Measurements from ENCODE around the gene ANKRD33.

Gene ANKRD33

DNA sequence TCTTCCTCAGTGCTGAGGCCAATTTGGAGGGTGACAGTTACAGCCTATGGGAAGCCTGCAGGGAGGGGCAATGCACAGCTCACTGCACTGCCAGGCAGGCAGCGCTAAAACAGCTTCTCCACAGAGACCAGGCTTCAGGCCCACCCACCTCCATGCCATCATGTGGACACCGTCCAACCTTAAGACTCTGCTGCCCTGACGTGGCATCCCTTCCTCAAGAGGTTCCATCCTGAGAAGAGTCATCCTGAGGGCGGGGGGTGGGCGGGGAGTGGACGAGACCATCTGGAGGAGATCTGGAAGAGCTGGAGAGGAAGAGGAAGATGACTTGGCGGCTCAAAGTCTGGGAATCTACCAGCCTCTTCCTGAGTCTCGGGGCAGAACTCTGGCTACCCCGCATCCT is 11.0 kb downstream of the ANKRD33 start:
- no peak for ATAC-seq
- Mint-ChIP-seq H3K27me3 (peaks cover 3% of the 10 kb centered on the region), H3K9me3 (no peaks in the 10 kb centered on the region), H3K4me3 (no peak overlapping the region), H3K36me3 (ENCODE audit: low read depth) (no peaks in the 10 kb centered on the region), H3K4me1 (peaks cover under 1% of the 10 kb centered on the region), H3K27ac (no peak overlapping the region)
- DNase-seq, result no peak

DNA sequence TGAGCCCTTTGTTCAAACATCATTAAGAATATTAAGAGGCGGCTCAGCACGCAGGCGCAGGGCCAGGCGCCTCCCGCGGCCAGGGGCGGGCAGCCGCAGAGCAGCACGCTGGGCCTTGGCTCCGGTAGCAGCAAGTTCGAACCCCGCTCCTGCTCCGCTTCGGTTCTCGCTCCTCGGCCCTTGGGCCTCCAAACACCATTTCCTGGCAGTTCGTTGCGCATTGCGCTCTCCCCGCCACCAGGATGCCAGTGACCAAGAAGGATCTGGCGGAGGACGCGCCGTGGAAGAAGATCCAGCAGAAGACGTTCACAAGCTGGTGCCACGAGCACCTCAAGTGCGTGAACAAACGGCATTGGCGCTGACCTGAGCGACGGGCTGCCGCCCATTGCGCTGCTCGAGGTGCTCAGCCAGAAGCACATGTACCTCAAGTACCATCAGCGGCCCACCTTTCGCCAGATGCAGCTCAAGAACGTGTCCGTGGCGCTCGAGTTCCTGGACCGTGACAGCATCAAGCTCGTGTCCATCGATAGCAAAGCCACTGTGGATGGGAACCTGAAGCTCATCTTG is 12.5 kb downstream of the ANKRD33 start:
- Mint-ChIP-seq H3K4me1 (peaks cover 1% of the 10 kb centered on the region), H3K9me3 (no peaks in the 10 kb centered on the region), H3K27ac (no peak overlapping the region), H3K4me3 (no peak overlapping the region), H3K27me3 (peaks cover 3% of the 10 kb centered on the region), H3K36me3 (ENCODE audit: low read depth) (no peaks in the 10 kb centered on the region)
- ATAC-seq (no peak), DNase-seq (no peak)

DNA sequence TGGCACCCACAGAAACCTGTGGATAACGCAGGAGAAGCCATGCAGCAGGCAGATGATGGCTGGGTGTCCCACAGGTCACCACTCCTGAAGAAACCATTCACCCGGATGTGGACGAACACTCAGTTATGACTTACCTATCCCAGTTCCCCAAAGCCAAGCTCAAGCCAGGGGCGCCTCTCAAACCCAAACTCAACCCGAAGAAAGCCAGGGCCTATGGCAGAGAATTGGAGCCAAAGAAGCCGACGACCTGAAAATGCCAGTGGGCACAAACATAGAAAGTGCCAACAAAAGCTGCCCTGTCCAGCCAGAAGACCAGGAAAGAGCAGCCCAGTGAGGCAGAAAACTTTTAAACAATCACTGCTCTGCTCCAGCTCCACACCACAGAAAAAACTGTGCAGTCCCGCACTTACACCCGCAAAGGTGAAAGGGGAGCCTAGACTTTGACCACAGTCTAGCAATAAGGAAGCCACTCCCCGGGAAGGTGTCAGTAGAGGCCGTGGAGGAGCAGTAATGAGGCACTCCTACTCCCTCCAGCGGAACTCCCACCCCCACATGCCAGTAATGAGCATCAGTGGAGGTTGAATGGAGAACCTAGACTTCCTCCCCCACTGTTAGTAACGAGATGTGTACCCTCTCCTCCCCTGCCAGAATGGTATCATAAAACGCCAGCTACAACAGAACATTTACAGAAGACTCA is 13.4 kb downstream of the ANKRD33 start:
- peaks cover 5% of the 10 kb centered on the region for H3K27me3 Mint-ChIP-seq
- no peaks in the 10 kb centered on the region for H3K36me3 Mint-ChIP-seq (ENCODE audit: low read depth)
- no peak overlapping the region for H3K4me3 Mint-ChIP-seq
- peaks cover 1% of the 10 kb centered on the region for H3K4me1 Mint-ChIP-seq
- ATAC-seq (no peak), DNase-seq (no peak)
- H3K27ac Mint-ChIP-seq, result no peak overlapping the region
- no peaks in the 10 kb centered on the region for H3K9me3 Mint-ChIP-seq

DNA sequence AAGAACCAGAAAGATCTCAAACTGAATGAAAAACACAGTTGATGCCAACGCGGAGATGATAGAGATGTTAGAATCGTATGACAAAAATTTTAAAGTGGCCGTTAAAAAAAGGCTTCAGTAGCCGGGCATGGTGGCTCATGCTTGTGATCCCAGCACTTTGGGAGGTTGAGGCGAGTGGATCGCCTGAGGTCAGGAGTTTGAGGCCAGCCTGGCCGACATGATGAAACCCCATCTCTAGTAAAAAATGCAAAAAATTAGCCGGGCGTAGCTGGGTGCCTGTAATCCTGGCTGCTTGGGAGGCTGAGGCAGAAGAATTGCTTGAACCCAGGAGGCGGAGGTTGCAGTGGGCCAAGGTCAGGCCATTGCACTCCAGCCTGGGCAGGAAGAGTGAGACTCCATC is 14.0 kb downstream of the ANKRD33 start:
- peaks cover 1% of the 10 kb centered on the region for H3K4me1 Mint-ChIP-seq
- ATAC-seq (no peak), DNase-seq (no peak)
- no peaks in the 10 kb centered on the region for H3K36me3 Mint-ChIP-seq (ENCODE audit: low read depth)
- H3K4me3 Mint-ChIP-seq, result no peak overlapping the region
- no peak overlapping the region for H3K27ac Mint-ChIP-seq
- H3K9me3 Mint-ChIP-seq, result no peaks in the 10 kb centered on the region
- peaks cover 4% of the 10 kb centered on the region for H3K27me3 Mint-ChIP-seq

DNA sequence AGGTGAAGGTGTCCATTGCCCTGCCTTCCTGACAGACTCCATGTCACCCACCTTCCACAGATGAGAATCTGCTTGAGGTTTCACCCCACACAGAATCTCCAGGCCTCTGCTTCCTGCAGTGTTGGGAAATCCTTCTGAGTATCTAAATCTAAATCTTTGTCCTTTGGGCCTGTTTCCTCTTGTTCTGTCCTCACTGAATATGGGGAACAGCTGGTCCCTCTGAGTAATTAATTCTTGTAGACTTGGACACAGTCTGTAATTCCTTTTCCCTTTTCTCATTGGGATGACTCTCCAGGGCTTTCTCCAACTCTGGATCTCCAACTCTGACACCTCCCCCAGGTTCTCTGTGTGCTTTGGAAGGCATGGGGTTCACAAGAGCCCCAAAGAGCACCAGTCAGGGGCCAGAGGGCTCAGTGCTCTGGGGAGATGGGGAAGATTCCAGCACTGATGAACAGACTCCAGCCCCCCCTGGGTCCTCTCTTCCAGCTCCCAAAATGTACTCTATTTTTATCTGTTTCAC is 17.1 kb downstream of the ANKRD33 start:
- DNase-seq (no peak), ATAC-seq (no peak)
- H3K36me3 Mint-ChIP-seq (ENCODE audit: low read depth), result no peaks in the 10 kb centered on the region
- H3K4me1 Mint-ChIP-seq, result peaks cover 1% of the 10 kb centered on the region
- no peak overlapping the region for H3K27ac Mint-ChIP-seq
- peaks cover 22% of the 10 kb centered on the region for H3K27me3 Mint-ChIP-seq
- H3K9me3 Mint-ChIP-seq, result no peaks in the 10 kb centered on the region
- no peak overlapping the region for H3K4me3 Mint-ChIP-seq

DNA sequence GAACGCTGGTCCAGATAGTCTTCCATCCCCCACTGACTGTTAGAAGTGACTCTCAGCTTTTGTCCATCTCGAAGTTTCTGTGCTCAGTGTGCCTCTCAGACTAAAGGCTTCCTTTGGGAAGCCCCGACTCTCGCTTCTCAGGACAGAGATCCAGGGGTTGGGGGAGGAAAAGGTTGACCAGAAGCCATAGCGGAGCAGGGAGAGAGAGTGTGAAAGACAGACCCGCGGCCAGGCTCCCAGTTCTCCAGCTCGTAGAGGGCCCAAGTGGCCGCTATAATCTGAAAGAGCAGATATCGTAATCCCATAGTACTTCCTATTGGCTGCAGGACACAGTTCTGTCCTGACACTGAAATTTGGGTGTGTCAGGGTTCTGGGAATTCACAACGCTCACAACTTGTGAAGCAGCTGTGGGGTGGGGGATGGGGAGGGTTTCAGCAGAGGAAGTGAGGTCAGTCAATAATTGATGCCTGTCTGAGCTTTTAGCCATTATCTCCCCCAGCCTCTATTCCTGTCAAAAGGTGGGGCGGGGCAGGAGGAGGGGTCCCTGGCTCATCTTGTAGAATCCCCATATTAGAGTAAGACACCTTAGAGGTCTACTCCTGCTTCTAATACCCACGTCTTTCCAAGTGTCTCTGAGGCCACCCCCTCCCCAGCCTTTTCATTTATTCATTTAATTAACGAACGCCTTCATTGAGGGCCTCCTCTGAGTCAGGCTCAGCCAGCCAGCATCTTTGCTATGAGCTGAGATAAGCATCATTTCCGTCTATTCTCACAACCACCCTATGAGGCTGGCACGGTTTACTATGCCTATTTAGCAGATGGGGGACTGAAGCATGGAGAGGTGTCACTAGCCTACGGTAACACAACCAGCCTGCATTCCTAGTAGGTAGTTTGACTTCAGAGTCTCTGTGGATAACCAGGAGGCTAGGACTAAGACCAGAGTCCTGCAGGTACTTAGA is 17.8 kb downstream of the ANKRD33 start:
- ATAC-seq (no peak), DNase-seq (no peak)
- Mint-ChIP-seq H3K27ac (no peak overlapping the region), H3K9me3 (no peaks in the 10 kb centered on the region), H3K4me1 (peaks cover 1% of the 10 kb centered on the region), H3K4me3 (no peak overlapping the region), H3K27me3 (peaks cover 24% of the 10 kb centered on the region), H3K36me3 (ENCODE audit: low read depth) (no peaks in the 10 kb centered on the region)

DNA sequence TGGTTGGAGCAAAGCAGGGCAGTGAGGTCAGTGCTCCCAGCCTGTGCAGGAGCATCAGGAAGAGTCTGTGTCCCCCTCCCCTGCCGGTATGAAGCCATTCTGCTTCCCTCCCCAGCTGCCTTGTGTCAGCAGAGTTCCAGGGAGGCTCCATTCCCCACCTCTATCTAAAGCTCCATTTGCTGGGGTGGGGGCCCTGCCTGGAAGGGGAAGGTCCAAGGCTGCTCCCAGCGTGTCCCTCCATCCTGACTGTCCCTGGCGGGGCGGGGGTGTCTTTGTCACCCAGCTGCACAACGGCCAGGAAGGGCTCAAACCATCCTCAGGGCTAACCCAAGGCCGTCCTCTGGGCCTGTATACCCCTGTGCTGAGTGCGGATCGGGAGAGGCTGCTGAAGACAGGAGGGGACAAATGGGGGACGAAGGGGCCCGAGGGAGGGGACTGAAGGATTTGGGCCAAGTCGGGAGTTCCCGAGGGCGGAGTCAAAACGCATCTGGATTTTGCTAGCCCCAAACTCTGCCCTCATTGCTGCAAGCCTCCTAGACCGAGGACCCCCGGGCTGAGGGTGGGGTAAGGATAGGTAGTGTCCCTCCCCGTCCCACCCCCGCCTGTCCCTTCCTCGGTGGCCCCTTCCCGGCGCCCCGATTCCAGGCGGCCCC is 18.7 kb downstream of the ANKRD33 start:
- Mint-ChIP-seq H3K4me1 (peaks cover 1% of the 10 kb centered on the region), H3K27ac (no peak overlapping the region), H3K9me3 (no peaks in the 10 kb centered on the region), H3K4me3 (no peak overlapping the region), H3K27me3 (peaks cover 27% of the 10 kb centered on the region), H3K36me3 (ENCODE audit: low read depth) (no peaks in the 10 kb centered on the region)
- ATAC-seq (no peak), DNase-seq (no peak)

DNA sequence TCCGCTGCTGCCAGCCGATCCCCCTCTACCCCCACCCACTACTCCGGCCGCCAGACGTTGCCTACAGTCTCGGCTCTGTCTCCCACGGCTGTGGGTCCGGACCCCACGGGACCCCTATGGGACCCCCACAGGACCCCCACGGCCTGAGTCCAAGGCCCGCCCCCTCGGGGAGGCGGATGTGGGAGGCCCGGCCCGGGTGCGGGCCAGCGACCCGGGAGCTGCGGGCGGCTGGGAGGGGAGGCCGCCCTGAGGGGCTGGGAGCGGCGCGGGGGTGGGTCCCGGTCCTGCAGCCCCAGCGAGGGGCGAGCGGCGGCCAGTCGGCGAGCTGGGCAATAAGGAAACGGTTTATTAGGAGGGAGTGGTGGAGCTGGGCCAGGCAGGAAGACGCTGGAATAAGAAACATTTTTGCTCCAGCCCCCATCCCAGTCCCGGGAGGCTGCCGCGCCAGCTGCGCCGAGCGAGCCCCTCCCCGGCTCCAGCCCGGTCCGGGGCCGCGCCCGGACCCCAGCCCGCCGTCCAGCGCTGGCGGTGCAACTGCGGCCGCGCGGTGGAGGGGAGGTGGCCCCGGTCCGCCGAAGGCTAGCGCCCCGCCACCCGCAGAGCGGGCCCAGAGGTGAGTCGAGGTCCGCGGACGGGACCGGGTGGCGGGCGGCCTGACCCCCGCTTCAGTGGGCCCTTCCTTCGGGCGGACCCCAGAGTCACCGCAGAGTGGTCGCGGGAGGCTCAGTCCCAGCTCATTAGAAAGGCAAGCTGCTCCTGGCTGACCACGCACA is 19.4 kb downstream of the ANKRD33 start, which contains the start of gene ACVRL1:
Gene ACVRL1, plus strand, starts transcription at position 422 of the 773 bp plus-strand sequence. CDS start 4,971 bp downstream, outside the sequence.
- ATAC-seq (no peak), DNase-seq (no peak)
- no peak within 1 kb of the TSS for H3K4me3 Mint-ChIP-seq
- H3K36me3 Mint-ChIP-seq (ENCODE audit: low read depth), result no peaks in the 10 kb centered on the region
- no peak within 1 kb of the TSS for H3K27ac Mint-ChIP-seq
- peaks cover 1% of the 10 kb centered on the region for H3K4me1 Mint-ChIP-seq
- peaks cover 28% of the 10 kb centered on the region for H3K27me3 Mint-ChIP-seq
- no peaks in the 10 kb centered on the region for H3K9me3 Mint-ChIP-seq

DNA sequence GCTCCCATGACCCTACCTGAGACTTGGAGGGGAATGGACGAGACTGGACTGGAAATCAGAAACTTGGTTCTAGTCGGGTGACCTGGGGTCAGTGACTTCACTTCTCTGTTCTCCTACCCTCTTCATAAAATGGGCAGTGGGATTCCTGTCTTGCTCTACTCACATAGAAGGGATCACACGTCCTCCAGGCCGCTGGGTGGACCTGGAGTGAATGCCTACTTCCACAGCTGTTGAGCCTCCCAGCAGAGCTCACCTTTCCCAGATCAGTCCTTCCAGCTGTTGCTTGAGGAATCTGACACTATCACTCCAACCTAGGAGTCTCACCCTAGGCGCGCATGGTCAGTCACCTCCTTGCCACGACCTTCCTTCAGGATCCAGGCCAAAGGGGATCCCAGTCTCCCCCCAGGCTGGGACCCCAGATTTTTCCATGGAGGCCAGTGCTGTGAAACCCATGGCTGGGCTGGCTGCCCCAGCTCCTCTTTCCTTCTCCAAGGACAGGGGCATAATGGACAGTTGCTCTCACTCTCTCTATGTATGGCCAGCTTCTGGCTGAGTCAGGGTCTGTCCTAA is 20.0 kb downstream of the ANKRD33 start:
- ATAC-seq (no peak), DNase-seq (no peak)
- Mint-ChIP-seq H3K9me3 (no peaks in the 10 kb centered on the region), H3K4me3 (no peak overlapping the region), H3K36me3 (ENCODE audit: low read depth) (no peaks in the 10 kb centered on the region), H3K4me1 (peaks cover 1% of the 10 kb centered on the region), H3K27me3 (peaks cover 28% of the 10 kb centered on the region), H3K27ac (no peak overlapping the region)

DNA sequence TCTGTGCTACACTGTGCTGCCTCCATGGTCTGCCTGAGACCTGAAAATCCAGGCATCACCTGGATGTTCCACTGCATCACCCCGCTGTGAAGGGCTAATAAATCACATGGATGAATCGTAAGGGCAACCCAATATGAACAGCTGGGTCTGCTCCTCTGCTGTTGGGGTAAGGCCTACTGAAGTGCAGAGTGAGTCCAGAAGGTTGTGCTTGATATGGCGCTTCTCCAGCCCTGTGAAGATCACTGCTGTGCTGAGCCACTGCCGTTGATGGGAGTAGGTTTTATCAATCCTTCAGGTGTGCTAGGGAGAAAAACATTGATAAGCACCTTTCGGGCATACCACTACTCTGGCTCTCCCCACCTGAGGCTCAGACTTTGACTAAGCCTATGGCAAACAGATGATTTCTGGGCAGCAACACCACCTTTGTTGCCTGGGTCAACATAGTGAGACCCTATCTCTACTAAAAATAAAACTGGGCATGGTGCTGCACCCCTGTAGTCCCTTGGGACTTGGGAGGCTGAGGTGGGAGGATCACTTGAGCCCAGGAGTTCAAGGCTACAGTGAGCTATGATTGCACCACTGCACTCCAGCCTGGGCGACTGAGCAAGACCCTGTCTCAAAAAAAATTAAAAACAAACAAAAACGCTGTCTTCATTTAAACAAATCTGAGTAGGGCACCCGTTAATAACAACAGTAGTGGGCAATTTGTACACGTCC is 21.1 kb downstream of the ANKRD33 start:
- no peak overlapping the region for H3K4me3 Mint-ChIP-seq
- no peaks in the 10 kb centered on the region for H3K4me1 Mint-ChIP-seq
- H3K27ac Mint-ChIP-seq, result no peak overlapping the region

DNA sequence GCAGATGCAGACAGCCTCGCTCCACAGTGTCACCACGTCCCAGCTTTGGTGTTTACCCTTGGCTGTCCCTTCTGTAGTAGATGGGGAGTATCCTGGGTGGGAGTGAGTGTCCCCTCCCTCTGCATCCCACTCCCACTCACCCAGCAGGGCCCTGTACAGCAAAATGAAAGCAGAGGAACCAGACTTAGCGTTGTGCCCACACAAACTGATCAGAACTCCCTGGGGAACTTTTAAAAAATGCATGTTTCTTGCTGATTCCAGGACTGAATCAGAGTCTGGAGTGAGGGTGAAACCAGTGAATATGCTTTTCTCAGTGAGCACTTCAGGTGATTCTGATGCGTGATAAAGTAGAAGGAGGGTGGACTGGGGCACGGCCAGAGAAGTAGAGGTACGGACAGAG is 22.3 kb downstream of the ANKRD33 start:
- Mint-ChIP-seq H3K4me3 (no peak overlapping the region), H3K36me3 (ENCODE audit: low read depth) (no peaks in the 10 kb centered on the region), H3K27me3 (peaks cover 28% of the 10 kb centered on the region), H3K4me1 (no peaks in the 10 kb centered on the region), H3K9me3 (no peaks in the 10 kb centered on the region), H3K27ac (no peak overlapping the region)
- ATAC-seq (no peak), DNase-seq (no peak)

More for the DNA sequence above, 21.1 kb downstream of the ANKRD33 start:
- Mint-ChIP-seq H3K36me3 (ENCODE audit: low read depth) (no peaks in the 10 kb centered on the region), H3K9me3 (no peaks in the 10 kb centered on the region), H3K27me3 (peaks cover 28% of the 10 kb centered on the region)
- DNase-seq (no peak), ATAC-seq (no peak)

DNA sequence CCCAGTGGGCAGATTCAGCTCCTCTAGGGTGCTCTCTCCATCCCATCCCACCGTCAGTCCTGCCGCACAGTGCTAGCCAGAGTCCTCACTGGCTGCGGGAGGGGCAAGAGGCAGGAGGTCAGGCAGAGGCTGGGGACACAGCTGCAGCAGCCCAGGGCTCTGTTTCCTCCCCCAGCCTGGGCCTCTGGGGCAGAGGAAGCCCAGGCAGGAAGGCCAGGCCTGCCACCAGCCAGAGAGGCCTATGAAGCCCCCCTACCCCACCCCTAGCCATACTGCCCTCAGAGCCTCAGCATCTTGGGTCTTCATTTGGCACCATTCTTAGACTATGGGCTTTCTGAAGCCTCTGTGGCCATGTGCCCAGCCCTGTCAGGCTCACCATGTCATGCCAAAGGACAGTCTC is 22.8 kb downstream of the ANKRD33 start:
- Mint-ChIP-seq H3K36me3 (ENCODE audit: low read depth) (no peaks in the 10 kb centered on the region), H3K9me3 (no peaks in the 10 kb centered on the region), H3K27ac (no peak overlapping the region), H3K27me3 (peaks cover 28% of the 10 kb centered on the region), H3K4me3 (no peak overlapping the region), H3K4me1 (no peaks in the 10 kb centered on the region)
- DNase-seq (no peak), ATAC-seq (no peak)

DNA sequence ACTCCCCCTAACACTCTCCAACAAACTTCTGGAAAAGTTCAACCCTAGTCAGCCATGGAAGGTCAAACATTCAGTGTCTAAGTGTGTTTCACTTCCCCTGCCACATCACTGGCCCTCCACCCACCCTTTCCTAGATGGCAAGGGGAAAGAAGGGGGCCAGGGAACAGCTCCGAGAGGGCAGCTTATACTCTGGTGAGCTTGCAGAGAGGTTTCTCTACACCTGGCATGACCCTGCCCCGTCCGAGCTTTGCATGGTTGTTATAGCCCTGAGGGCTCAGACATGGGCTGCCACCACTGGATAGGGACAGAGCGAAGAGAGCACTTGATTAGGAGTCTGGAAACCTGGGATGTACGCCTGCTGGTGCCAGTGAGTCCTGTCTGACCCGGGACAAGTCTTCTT is 23.4 kb downstream of the ANKRD33 start:
- no peak for DNase-seq
- H3K36me3 Mint-ChIP-seq (ENCODE audit: low read depth), result no peaks in the 10 kb centered on the region
- ATAC-seq, result no peak
- H3K4me1 Mint-ChIP-seq, result no peaks in the 10 kb centered on the region
- H3K4me3 Mint-ChIP-seq, result no peak overlapping the region
- no peak overlapping the region for H3K27ac Mint-ChIP-seq
- H3K9me3 Mint-ChIP-seq, result no peaks in the 10 kb centered on the region
- H3K27me3 Mint-ChIP-seq, result peaks cover 24% of the 10 kb centered on the region
